ENCODE measurements around the gene APOBEC3H. TPM values are rescaled to one million over a fixed set of nuclear protein-coding genes. Genes with fewer than 3 reads are reported as not detected.

Gene APOBEC3H
- polyA plus RNA-seq, 1 donor (not counting 4 experiments of a cell fraction or from before 2014, with no cell fraction given) = 0.41 TPM

GRCh38 chr22:39129746-39130145, 32.7 kb downstream of the APOBEC3H start:
- FAIRE-seq = no peak
- no peaks in the 10 kb centered on the region for H3K79me2 ChIP-seq (ENCODE audit: control insufficient read depth, insufficient read depth, low read length)
- TF ChIP-seq EZH2 (IDR thresholded peaks at IDR 0.05; ENCODE audit: low read length) (no peak), CTCF (optimal IDR thresholded peaks at IDR 0.05 in 1 of 3, IDR thresholded peaks at IDR 0.05 in 1 of 3, conservative IDR thresholded peaks at IDR 0.05 in 1 of 3; ENCODE audit: extremely low read depth in 1 of 3, insufficient read depth in 2 of 3, low read length in 3 of 3) (no peak)
- DNase-seq (ENCODE audit: low read depth, low spot score) = no peak
- no peak overlapping the region for H3K4me2 ChIP-seq (ENCODE audit: control insufficient read depth, extremely low read depth, insufficient read depth, low read depth, low read length)
- H2AFZ ChIP-seq (ENCODE audit: control insufficient read depth, low read length) = no peak overlapping the region
- peaks cover 15% of the 10 kb centered on the region for H3K27me3 ChIP-seq (ENCODE audit: control insufficient read depth, extremely low read depth, insufficient read depth, low read length)
- H3K9ac ChIP-seq (ENCODE audit: control insufficient read depth, extremely low read depth, insufficient read depth, low read length) = no peak overlapping the region
- no peaks in the 10 kb centered on the region for H4K20me1 ChIP-seq (ENCODE audit: control insufficient read depth, extremely low read depth, insufficient read depth, low read length)
- dilution Hi-C loops (cut with MboI; ENCODE audit: extremely low pct_ligation_motif_present, low sequenced_read_pairs) = no loop called here
- H3K4me3 ChIP-seq (ENCODE audit: control insufficient read depth in 2 of 3, extremely low read depth in 1 of 3, insufficient read depth in 2 of 3, low read depth in 1 of 3, low read length in 3 of 3) = no peak overlapping the region
- no peaks in the 10 kb centered on the region for H3K4me1 ChIP-seq (ENCODE audit: control insufficient read depth, extremely low read depth, insufficient read depth, low read length)
- no peaks in the 10 kb centered on the region for H3K9me3 ChIP-seq (ENCODE audit: control insufficient read depth, low read depth, low read length)
- no peak overlapping the region for H3K27ac ChIP-seq (ENCODE audit: control insufficient read depth, insufficient read depth, low read length)
- H3K36me3 ChIP-seq (ENCODE audit: control insufficient read depth in 2 of 2, extremely low read depth in 1 of 2, insufficient read depth in 2 of 2, low read length in 2 of 2) = no peaks in the 10 kb centered on the region
- H3K9me1 ChIP-seq (ENCODE audit: control insufficient read depth, extremely low read depth, insufficient read depth, low read length) = no peaks in the 10 kb centered on the region

DNA sequence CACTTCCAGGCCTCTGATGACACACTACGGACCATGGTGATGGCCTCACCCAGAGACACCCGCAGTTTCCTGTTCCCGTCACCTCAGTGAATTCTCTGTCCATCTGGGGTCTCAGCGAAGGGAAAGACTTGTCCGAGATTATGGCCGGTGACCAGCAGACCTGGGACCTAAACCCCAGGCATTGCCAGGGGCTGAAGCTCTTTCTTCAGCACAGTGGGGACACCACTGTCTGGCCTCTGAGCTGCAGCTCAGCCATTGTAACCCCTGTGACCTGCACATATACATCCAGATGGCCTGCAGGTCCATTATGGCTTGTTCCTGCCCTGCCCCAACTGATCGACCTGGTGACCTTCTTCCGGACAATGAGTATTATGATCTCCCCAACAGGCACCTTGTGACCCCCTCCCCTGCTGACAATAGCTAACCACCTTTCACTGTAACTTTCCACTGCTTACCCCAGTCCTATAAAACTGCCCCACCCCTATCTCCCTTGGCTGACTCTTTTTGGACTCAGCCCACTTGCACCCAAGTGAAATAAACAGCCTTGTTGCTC, 33.2 kb downstream of the APOBEC3H start:
- no peaks in the 10 kb centered on the region for H3K9me3 ChIP-seq (ENCODE audit: control insufficient read depth, low read depth, low read length)
- FAIRE-seq (no peak), DNase-seq (ENCODE audit: low read depth, low spot score) (no peak)
- H3K79me2 ChIP-seq (ENCODE audit: control insufficient read depth, insufficient read depth, low read length) = no peaks in the 10 kb centered on the region
- H4K20me1 ChIP-seq (ENCODE audit: control insufficient read depth, extremely low read depth, insufficient read depth, low read length) = no peaks in the 10 kb centered on the region
- no peak overlapping the region for H2AFZ ChIP-seq (ENCODE audit: control insufficient read depth, low read length)
- no peaks in the 10 kb centered on the region for H3K4me1 ChIP-seq (ENCODE audit: control insufficient read depth, extremely low read depth, insufficient read depth, low read length)
- TF ChIP-seq EZH2 (IDR thresholded peaks at IDR 0.05; ENCODE audit: low read length) = no peak
- no peak overlapping the region for H3K9ac ChIP-seq (ENCODE audit: control insufficient read depth, extremely low read depth, insufficient read depth, low read length)
- H3K9me1 ChIP-seq (ENCODE audit: control insufficient read depth, extremely low read depth, insufficient read depth, low read length) = no peaks in the 10 kb centered on the region
- H3K4me3 ChIP-seq (ENCODE audit: control insufficient read depth in 2 of 3, extremely low read depth in 1 of 3, insufficient read depth in 2 of 3, low read depth in 1 of 3, low read length in 3 of 3) = no peak overlapping the region
- no peaks in the 10 kb centered on the region for H3K36me3 ChIP-seq (ENCODE audit: control insufficient read depth in 2 of 2, extremely low read depth in 1 of 2, insufficient read depth in 2 of 2, low read length in 2 of 2)
- dilution Hi-C loops (cut with MboI; ENCODE audit: extremely low pct_ligation_motif_present, low sequenced_read_pairs) = no loop called here
- H3K4me2 ChIP-seq (ENCODE audit: control insufficient read depth, extremely low read depth, insufficient read depth, low read depth, low read length) = no peak overlapping the region
- no peak overlapping the region for H3K27ac ChIP-seq (ENCODE audit: control insufficient read depth, insufficient read depth, low read length)
- peaks cover 15% of the 10 kb centered on the region for H3K27me3 ChIP-seq (ENCODE audit: control insufficient read depth, extremely low read depth, insufficient read depth, low read length)
